ENCODE results near the gene SLC12A7. TPM values are rescaled to one million over a fixed set of nuclear protein-coding genes. Genes with fewer than 3 reads are reported as not detected.
A peak's percentile ranks its signal among the peaks of the same experiment; 100 is the strongest.

The SLC12A7 gene
- total and polyA plus RNA-seq, 9 of the 15 experiments (the other 6 are each of a cell fraction or from before 2014, with no cell fraction given), result 0.01 to 3.1 (median 0.56) TPM

- TF ChIP-seq AFF4 (CRISPR knock-in tag; IDR thresholded peaks at IDR 0.05) (peak; percentile 79; the same call in 1 of the 2 replicates), HMGN3 (IDR thresholded peaks at IDR 0.05; ENCODE audit: borderline replicate concordance, extremely low read depth, insufficient read length, low read depth, low read length) (peak; percentile 24), ZFX (CRISPR knock-in tag; IDR thresholded peaks at IDR 0.05) (peak; percentile 63), FOXP1 (CRISPR knock-in tag; IDR thresholded peaks at IDR 0.05) (peak; percentile 85; the same call in 1 of the 2 replicates), LEF1 (IDR thresholded peaks at IDR 0.05) (peak; percentile 65), XRCC5 (IDR thresholded peaks at IDR 0.05; ENCODE audit: low read depth, low read length) (peak; percentile 64; the same call in 1 of the 2 replicates), CEBPB (tag; IDR thresholded peaks at IDR 0.05) (0 out of 2 replicates have a peak, but pooled peaks have one; percentile 36), RAD51 (IDR thresholded peaks at IDR 0.05; ENCODE audit: borderline replicate concordance, low read depth) (0 out of 2 replicates have a peak, but pooled peaks have one; percentile 7)
- TF ChIP-seq, protein P1, sequence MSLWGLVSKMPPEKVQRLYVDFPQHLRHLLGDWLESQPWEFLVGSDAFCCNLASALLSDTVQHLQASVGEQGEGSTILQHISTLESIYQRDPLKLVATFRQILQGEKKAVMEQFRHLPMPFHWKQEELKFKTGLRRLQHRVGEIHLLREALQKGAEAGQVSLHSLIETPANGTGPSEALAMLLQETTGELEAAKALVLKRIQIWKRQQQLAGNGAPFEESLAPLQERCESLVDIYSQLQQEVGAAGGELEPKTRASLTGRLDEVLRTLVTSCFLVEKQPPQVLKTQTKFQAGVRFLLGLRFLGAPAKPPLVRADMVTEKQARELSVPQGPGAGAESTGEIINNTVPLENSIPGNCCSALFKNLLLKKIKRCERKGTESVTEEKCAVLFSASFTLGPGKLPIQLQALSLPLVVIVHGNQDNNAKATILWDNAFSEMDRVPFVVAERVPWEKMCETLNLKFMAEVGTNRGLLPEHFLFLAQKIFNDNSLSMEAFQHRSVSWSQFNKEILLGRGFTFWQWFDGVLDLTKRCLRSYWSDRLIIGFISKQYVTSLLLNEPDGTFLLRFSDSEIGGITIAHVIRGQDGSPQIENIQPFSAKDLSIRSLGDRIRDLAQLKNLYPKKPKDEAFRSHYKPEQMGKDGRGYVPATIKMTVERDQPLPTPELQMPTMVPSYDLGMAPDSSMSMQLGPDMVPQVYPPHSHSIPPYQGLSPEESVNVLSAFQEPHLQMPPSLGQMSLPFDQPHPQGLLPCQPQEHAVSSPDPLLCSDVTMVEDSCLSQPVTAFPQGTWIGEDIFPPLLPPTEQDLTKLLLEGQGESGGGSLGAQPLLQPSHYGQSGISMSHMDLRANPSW (CRISPR knock-in tag; IDR thresholded peaks at IDR 0.05), result no peak
- TF ChIP-seq, protein P2, sequence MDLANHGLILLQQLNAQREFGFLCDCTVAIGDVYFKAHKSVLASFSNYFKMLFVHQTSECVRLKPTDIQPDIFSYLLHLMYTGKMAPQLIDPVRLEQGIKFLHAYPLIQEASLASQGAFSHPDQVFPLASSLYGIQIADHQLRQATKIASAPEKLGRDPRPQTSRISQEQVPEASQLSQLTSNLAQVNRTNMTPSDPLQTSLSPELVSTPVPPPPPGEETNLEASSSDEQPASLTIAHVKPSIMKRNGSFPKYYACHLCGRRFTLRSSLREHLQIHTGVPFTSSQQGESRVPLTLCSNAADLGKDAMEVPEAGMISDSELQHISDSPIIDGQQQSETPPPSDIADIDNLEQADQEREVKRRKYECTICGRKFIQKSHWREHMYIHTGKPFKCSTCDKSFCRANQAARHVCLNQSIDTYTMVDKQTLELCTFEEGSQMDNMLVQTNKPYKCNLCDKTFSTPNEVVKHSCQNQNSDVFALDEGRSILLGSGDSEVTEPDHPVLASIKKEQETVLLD (IDR thresholded peaks at IDR 0.05), result peak; percentile 82; the same call in 1 of the 2 replicates
- TF ChIP-seq, protein P3, sequence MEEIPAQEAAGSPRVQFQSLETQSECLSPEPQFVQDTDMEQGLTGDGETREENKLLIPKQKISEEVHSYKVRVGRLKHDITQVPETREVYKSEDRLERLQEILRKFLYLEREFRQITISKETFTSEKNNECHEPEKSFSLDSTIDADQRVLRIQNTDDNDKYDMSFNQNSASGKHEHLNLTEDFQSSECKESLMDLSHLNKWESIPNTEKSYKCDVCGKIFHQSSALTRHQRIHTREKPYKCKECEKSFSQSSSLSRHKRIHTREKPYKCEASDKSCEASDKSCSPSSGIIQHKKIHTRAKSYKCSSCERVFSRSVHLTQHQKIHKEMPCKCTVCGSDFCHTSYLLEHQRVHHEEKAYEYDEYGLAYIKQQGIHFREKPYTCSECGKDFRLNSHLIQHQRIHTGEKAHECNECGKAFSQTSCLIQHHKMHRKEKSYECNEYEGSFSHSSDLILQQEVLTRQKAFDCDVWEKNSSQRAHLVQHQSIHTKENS (CRISPR knock-in tag; IDR thresholded peaks at IDR 0.05), result no peak
- TF ChIP-seq, protein P4, sequence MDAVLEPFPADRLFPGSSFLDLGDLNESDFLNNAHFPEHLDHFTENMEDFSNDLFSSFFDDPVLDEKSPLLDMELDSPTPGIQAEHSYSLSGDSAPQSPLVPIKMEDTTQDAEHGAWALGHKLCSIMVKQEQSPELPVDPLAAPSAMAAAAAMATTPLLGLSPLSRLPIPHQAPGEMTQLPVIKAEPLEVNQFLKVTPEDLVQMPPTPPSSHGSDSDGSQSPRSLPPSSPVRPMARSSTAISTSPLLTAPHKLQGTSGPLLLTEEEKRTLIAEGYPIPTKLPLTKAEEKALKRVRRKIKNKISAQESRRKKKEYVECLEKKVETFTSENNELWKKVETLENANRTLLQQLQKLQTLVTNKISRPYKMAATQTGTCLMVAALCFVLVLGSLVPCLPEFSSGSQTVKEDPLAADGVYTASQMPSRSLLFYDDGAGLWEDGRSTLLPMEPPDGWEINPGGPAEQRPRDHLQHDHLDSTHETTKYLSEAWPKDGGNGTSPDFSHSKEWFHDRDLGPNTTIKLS (IDR thresholded peaks at IDR 0.05; ENCODE audit: borderline replicate concordance, low read depth), result peak; percentile 58
- TF ChIP-seq, protein P5, sequence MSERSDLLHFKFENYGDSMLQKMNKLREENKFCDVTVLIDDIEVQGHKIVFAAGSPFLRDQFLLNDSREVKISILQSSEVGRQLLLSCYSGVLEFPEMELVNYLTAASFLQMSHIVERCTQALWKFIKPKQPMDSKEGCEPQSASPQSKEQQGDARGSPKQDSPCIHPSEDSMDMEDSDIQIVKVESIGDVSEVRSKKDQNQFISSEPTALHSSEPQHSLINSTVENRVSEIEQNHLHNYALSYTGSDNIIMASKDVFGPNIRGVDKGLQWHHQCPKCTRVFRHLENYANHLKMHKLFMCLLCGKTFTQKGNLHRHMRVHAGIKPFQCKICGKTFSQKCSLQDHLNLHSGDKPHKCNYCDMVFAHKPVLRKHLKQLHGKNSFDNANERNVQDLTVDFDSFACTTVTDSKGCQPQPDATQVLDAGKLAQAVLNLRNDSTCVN (CRISPR knock-in tag; IDR thresholded peaks at IDR 0.05), result no peak
Observed at GRCh38 chr5:1105350-1106265, 6.3 kb downstream of the SLC12A7 start (continued).

All from K562 (cell line).